HG02938 (cell line): ENCODE results near the gene MVB12B.

Experiments
- ATAC-seq: cut with Tn5 transposase; IDR thresholded peaks from one replicate; pipeline ENCODE4 v1.9.1; 2021; ENCODE audit warnings: mild to moderate bottlenecking, moderate library complexity; ENCODE audit not compliant: unreplicated experiment

The MVB12B gene

DNA sequence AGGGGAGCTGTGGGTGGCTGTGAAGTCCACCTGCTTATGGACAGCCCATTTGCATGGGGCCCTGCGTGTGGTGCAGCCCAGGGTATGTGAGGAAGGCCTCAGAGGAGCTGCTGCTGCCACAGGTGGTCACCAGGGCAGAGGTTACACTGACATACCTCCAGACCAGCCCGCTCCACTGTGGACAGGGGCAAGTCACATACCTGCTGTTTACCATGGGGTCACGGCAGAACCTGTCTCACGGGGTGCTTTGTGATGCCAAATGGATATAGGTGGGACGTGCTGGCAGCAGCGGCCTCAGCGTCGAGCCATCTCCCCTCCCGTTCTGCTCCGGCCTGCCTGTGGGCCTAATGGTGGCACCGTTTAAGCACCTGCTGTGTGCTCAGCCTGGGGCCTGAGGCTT, 159.6 kb downstream of the MVB12B start:
- ATAC-seq, result no peak

DNA sequence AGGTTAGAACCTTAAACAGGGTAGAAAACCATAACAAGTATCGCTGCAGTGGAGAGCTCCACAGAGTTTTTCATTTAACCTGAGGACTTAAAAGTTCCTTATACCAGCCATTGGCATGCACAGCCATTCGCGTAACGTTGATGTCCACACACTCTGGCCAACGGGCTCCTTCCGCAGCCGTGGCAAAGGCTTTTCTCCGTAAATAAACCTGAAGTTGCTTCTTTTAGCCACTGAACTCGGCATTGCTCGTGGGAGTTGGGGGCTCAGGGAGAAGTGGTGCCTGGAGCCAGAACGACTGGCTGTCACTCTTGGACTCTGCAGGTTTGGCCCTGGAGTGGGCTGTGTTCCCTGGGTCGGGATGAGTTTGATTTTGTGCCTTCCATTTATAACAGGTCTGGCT, 161.2 kb downstream of the MVB12B start:
- no peak for ATAC-seq

DNA sequence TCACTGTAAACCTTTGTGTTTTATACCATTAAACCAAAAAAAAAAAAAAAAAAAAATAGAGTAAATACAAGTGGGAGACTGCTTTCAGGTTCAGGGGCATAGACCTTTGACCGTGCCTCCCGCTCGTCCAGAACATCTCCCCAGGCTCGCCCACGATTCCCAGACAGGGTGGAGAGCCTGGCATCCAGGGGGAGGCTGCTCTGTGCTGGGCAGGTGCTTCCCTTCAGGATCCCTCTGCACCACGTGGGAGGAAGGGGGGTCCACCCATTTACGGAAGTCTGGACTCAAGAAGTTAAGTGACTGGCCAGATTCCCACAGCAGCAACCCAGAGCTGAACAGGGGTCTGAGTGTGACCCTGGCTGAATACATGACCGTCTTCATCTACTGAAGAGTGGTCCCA, 161.7 kb downstream of the MVB12B start:
- no peak for ATAC-seq

GRCh38 chr9:126488881-126489404, 162.3 kb downstream of the MVB12B start:
- ATAC-seq, result no peak

DNA sequence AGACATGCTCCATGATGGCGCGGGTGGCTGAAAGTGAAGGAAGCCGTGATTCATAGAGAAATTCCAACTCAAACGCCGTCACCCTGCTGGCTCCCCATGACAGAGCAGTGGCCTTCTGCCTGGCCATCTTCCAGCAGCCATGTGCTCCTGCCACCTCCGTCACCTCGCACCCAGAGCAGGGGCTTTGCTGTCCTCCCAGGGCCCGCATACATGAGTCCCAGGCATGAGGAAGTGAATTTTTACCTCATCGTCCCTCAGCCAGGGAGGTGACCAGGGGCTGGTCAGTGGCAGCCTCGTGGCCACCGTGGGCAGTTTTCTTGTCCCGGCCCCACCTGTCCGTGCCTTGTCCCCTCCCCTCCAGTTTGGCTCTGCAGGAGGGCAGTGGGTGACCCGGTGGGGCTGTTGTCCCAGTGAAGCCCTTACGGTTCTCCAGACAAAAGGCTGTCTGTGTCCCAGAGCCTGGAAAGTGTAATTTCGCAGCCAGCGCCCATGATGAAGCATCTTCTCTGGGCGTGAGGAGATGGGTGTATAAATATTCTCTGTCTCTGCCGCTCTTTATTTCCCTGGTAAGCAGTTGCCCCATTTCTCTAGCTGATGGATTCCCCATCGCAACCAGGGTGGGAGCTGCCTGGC, 163.1 kb downstream of the MVB12B start:
- ATAC-seq, result no peak

- ATAC-seq, result no peak
Observed at GRCh38 chr9:126490214-126490631, 163.6 kb downstream of the MVB12B start.

DNA sequence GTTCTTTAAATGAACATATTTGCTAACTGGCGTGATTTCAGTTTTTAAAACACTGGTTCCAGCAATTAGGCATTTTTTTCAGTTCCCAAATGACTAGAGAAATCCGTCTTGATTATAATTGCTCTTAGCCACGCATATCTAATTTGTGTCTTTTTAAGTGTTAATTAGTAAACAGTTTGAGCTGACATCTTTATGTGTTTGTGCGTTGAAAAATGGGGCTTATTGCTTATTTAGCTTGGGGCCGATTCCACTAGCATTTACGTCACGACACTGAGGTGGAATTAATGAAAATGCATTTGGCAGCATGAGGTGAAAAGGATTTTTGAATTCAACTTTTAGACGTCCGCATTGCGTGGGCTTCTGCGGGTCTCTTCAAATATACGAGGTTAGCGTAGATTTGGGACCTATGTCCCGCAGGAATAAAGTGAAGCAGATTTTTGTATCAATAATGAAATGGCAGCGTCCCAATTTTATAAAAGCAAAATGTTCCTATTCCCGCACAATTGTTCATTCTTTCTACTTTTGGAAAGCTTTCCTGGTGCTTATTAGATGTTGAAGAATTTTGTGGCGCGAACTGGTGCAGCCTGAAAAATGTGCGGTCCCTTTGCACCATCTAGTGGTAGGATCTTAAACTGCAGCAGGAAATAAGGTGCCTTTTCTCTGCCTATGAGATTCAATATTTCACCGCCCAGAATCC, 164.4 kb downstream of the MVB12B start:
- no peak for ATAC-seq

DNA sequence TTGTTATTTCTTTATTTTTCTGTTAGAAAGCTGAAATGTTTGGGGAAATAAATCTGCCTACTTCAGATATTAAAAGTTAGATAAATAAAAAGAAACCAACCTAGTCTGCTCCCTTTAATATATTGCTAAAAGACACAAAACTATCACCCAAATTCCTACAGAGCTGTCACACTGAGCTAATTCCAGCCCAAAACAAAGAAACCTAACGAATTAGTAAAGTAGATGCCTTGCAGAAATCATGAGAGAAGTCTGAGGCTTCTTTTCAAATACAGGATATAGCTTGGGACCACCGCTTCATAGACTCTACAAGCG, 164.9 kb downstream of the MVB12B start:
- no peak for ATAC-seq

DNA sequence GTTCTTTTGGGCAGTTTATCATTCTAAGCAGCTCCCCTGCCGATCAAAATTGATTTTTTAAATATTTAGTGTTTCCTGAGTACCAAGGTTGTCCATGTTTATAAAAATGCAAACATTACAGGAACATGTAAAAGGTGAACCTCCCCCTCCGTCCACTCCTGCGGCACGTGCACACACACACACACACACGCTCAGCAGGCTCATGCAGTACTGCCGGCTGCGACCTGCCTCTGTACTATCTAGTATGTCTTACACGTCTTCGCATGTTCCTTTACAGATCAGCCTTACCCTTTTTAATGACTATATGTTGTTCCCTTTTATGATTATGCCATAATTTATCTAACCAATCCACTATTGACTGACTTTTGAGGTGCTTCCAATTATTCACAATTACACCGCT, 165.3 kb downstream of the MVB12B start:
- ATAC-seq, result no peak

DNA sequence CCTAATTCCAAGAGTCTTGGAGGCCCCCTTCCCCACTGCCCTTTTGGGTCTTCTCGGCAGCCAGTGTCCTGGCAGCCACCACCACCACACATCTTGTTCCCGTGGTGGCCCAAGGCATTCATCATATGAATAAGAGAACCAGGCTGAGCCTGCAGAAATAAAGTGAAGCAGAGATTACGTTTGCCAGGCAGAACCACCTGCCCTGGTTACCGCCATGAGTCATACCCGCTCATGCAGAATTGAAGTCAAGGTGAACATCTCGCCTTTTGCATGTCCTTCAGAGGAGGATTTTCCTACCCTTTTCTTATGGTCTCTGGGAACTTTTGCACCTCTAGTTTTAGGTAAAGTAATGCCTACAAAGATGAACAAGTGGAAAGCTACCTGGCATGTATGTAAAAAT, 167.6 kb downstream of the MVB12B start:
- ATAC-seq, result no peak

GRCh38 chr9:126494746-126495145, 168.1 kb downstream of the MVB12B start:
- ATAC-seq, result no peak

DNA sequence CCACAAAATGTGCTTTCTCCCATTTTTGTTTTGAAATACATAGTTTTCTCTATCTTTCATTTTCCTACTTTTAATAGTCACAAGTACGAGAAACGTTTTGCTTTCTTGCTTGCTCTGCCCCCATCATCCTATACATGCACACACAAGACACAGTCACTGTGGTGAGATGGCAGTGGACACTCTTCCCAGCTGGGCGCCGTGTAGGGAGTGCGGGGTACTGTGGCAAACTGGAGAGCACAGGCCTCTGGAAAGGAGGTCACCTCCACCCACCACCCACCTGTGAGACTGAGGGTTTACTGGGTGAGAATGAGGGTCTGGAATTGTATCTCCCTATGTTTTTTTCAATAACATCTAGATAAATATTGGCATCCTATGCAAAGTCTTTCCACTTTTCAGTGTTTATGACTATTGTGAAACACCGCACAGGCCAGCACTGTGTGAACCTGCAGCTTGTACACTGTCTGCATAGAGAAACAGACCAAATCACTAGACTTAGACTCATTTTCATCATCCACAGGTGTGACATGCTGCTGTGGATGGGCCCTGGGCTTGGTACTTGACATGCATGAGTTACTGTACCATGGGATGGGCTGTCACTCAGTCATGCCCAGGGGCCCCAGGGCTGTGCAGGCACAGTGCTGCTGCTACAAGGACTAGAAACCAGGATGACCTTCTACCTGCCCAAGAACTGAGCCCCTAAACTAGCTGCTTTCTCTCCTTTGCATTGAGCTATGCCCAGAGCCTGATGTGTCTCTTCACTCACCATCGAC, 169.0 kb downstream of the MVB12B start:
- no peak for ATAC-seq

GRCh38 chr9:126496181-126496576, 169.6 kb downstream of the MVB12B start:
- no peak for ATAC-seq

GRCh38 chr9:126496781-126497659, 170.4 kb downstream of the MVB12B start:
- no peak for ATAC-seq

DNA sequence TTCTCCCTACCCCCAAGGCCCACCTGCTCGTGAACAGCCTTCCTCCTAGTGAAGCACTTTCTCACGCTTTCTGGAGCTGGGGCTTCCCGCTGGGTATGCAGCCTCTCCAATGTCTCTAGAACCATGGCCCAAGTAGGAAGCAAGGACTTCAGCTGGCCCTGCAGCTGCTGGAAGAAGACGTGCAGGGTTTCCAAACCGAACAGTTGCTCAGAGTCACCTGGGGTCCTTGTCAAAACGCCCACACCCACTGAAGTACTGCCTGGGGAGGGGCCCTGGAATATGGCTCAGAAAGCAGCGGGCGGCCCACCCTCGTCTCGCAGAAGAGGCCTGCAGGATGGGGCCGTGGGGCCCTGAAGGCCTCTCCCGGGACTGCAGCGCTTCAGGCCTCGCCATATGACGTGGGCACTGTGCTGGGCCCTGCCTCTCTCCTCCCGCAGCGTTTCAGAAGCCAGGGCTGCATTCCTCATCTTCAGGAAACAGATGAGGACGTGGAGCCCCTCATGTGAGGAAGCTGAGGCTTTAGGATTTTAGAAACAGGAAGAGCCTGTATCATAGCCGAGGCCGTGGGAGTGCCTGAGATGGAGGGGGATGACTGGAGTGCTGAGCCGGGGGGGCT, 171.1 kb downstream of the MVB12B start:
- no peak for ATAC-seq

- ATAC-seq, result no peak
Observed at GRCh38 chr9:126498331-126498730, 171.7 kb downstream of the MVB12B start.

GRCh38 chr9:126499005-126499910, 172.6 kb downstream of the MVB12B start:
- ATAC-seq, result no peak

- no peak for ATAC-seq
Observed at GRCh38 chr9:126499911-126500599, 173.4 kb downstream of the MVB12B start.
